ENCODE results near the gene CASP5.

DNA sequence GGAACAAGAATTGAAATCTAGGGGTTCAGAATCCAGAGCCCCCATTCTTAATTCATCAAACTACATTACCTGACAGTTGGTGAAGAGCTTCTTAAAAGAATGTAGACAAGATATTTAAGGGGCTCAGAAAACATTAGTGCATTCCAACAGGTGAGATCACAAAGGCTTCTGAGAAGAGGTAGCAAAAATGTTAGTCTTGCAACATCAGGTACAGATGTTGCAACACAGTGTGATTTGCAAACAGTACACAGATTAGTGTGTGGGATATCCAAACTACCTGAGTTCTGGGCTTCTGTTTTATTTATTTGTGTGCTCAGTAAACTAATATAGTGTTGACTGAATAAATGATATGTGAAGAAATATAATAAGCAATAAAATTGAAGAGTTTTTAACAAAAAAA is 66.4 kb downstream of the CASP5 start:
- no peak for TF ChIP-seq EZH2 (IDR thresholded peaks at IDR 0.05; ENCODE audit: borderline replicate concordance, low read depth, low read length, severe bottlenecking)
- TF ChIP-seq, protein P1, sequence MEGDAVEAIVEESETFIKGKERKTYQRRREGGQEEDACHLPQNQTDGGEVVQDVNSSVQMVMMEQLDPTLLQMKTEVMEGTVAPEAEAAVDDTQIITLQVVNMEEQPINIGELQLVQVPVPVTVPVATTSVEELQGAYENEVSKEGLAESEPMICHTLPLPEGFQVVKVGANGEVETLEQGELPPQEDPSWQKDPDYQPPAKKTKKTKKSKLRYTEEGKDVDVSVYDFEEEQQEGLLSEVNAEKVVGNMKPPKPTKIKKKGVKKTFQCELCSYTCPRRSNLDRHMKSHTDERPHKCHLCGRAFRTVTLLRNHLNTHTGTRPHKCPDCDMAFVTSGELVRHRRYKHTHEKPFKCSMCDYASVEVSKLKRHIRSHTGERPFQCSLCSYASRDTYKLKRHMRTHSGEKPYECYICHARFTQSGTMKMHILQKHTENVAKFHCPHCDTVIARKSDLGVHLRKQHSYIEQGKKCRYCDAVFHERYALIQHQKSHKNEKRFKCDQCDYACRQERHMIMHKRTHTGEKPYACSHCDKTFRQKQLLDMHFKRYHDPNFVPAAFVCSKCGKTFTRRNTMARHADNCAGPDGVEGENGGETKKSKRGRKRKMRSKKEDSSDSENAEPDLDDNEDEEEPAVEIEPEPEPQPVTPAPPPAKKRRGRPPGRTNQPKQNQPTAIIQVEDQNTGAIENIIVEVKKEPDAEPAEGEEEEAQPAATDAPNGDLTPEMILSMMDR (IDR thresholded peaks at IDR 0.05; ENCODE audit: borderline replicate concordance, extremely low read depth, low read length, poor library complexity, severe bottlenecking), result no peak

All from DND-41 (cell line).